ENCODE measurements around the gene UBXN11.

- TF ChIP-seq CTCF (IDR thresholded peaks at IDR 0.05; ENCODE audit: insufficient read depth, low read length, poor library complexity, severe bottlenecking) (no peak), EZH2phosphoT487 (conservative IDR thresholded peaks at IDR 0.05; ENCODE audit: low read length) (no peak)
Observed at GRCh38 chr1:26277261-26277661, 29.2 kb downstream of the UBXN11 start.
